ENCODE data around the gene ADAMTS17. TPM values are rescaled to one million over a fixed set of nuclear protein-coding genes. Genes with fewer than 3 reads are reported as not detected.

The ADAMTS17 gene
- polyA plus RNA-seq, 2 of the 4 experiments (the other 2 are of a cell fraction), result 0.05 TPM; not detected in 1

- no peak overlapping the region for H3K27ac ChIP-seq
- 29% methylated on average over 18 of the region's 18 CpGs for WGBS (ENCODE audit: missing lambda C conversion rate)
- no peaks in the 10 kb centered on the region for H3K4me1 ChIP-seq
- ATAC-seq (no peak), DNase-seq (ENCODE audit: low read depth in 1 of 2, low spot score in 1 of 2) (no peak), FAIRE-seq (no peak)
- ChIA-PET POLR2A (no interaction called here), CTCF (interaction anchor here (0.9 to 1.0 kb wide), 2 partner anchors 13 kb away, joined by 3 read pairs; no protein-coding TSS in a partner anchor)
- H3K4me2 ChIP-seq, result no peak overlapping the region
- no peak overlapping the region for H3K4me3 ChIP-seq
- H3K9me3 ChIP-seq, result no peaks in the 10 kb centered on the region
- TF ChIP-seq GATA3 (IDR thresholded peaks at IDR 0.05; ENCODE audit: borderline replicate concordance), result no peak
- TF ChIP-seq JUNB (IDR thresholded peaks at IDR 0.05), result no peak
- TF ChIP-seq POLR2AphosphoS2 (conservative IDR thresholded peaks at IDR 0.05; ENCODE audit: low read length), result no peak
- no peak for TF ChIP-seq MAFK (IDR thresholded peaks at IDR 0.05; ENCODE audit: partially characterized antibody)
- TF ChIP-seq HEYL (CRISPR knock-in tag; IDR thresholded peaks at IDR 0.05), result no peak
- TF ChIP-seq JUN (IDR thresholded peaks at IDR 0.05), result no peak
- TF ChIP-seq TP53 (CRISPR knock-in tag; IDR thresholded peaks at IDR 0.05), result no peak
- TF ChIP-seq CHD2 (IDR thresholded peaks at IDR 0.05; ENCODE audit: low read length, partially characterized antibody), result no peak
- no peak for TF ChIP-seq EHMT2 (IDR thresholded peaks at IDR 0.05; ENCODE audit: low read depth)
- TF ChIP-seq RARB (CRISPR knock-in tag; IDR thresholded peaks at IDR 0.05), result no peak
- TF ChIP-seq CBX8 (IDR thresholded peaks at IDR 0.05), result no peak
- no peak for TF ChIP-seq ATOH8 (CRISPR knock-in tag; IDR thresholded peaks at IDR 0.05; ENCODE audit: low read depth)
- no peak for TF ChIP-seq HOXB5 (CRISPR knock-in tag; IDR thresholded peaks at IDR 0.05)
- TF ChIP-seq HDAC2 (IDR thresholded peaks at IDR 0.05), result no peak
- no peak for TF ChIP-seq HOXA7 (CRISPR knock-in tag; IDR thresholded peaks at IDR 0.05)
- no peak for TF ChIP-seq PHF8 (IDR thresholded peaks at IDR 0.05; ENCODE audit: borderline replicate concordance, low read depth)
- no peak for TF ChIP-seq ELK1 (IDR thresholded peaks at IDR 0.05; ENCODE audit: low read depth, low read length)
- TF ChIP-seq HES2 (IDR thresholded peaks at IDR 0.05), result no peak
- TF ChIP-seq SREBF2 (IDR thresholded peaks at IDR 0.05), result no peak
These were observed 140.1 kb downstream of the ADAMTS17 start for GRCh38 chr15:100201376-100202280.

- Histone ChIP-seq H3K4me1 (no peaks in the 10 kb centered on the region), H3K9me3 (no peaks in the 10 kb centered on the region), H3K27ac (no peak overlapping the region), H3K4me2 (no peak overlapping the region), H3K4me3 (no peak overlapping the region)
- DNase-seq (ENCODE audit: low read depth in 1 of 2, low spot score in 1 of 2) (no peak), FAIRE-seq (no peak), ATAC-seq (no peak)
- ChIA-PET CTCF (interaction anchor here (0.5 to 0.9 kb wide), 2 partner anchors 11 to 13 kb away, joined by 3 read pairs; no protein-coding TSS in a partner anchor), POLR2A (no interaction called here)
- no peak for TF ChIP-seq RARB (CRISPR knock-in tag; IDR thresholded peaks at IDR 0.05)
- TF ChIP-seq REST (IDR thresholded peaks at IDR 0.05), result no peak
- TF ChIP-seq CHD2 (IDR thresholded peaks at IDR 0.05; ENCODE audit: low read length, partially characterized antibody), result no peak
- no peak for TF ChIP-seq FOXS1 (CRISPR knock-in tag; IDR thresholded peaks at IDR 0.05)
- no peak for TF ChIP-seq HOXB5 (CRISPR knock-in tag; IDR thresholded peaks at IDR 0.05)
- no peak for TF ChIP-seq MYC (IDR thresholded peaks at IDR 0.05; ENCODE audit: borderline replicate concordance, low read length)
- no peak for TF ChIP-seq POLR2AphosphoS2 (conservative IDR thresholded peaks at IDR 0.05; ENCODE audit: low read length)
- TF ChIP-seq ELK1 (IDR thresholded peaks at IDR 0.05; ENCODE audit: low read depth, low read length), result no peak
- no peak for TF ChIP-seq GATA3 (IDR thresholded peaks at IDR 0.05; ENCODE audit: borderline replicate concordance)
- TF ChIP-seq MAZ (IDR thresholded peaks at IDR 0.05; ENCODE audit: borderline replicate concordance, low read depth, low read length), result no peak
- no peak for TF ChIP-seq ZNF302 (CRISPR knock-in tag; IDR thresholded peaks at IDR 0.05)
- TF ChIP-seq ZFP36 (IDR thresholded peaks at IDR 0.05; ENCODE audit: borderline replicate concordance, partially characterized antibody), result no peak
- no peak for TF ChIP-seq CEBPB (IDR thresholded peaks at IDR 0.05)
- no peak for TF ChIP-seq HEYL (CRISPR knock-in tag; IDR thresholded peaks at IDR 0.05)
- no peak for TF ChIP-seq HDAC2 (IDR thresholded peaks at IDR 0.05)
- WGBS (ENCODE audit: missing lambda C conversion rate), result 49% methylated on average over 21 of the region's 22 CpGs
These were observed 141.4 kb downstream of the ADAMTS17 start for GRCh38 chr15:100200287-100200880.

Measured in A549 (cell line).